H9 (cell line): Measurements from ENCODE around the gene MICAL2. TPM values are rescaled to one million over a fixed set of nuclear protein-coding genes. Genes with fewer than 3 reads are reported as not detected.

Experiments used
- DNase-seq: peaks from one replicate; pipeline ENCODE4 v3.0.0-alpha.2; 2017
- H2AFZ ChIP-seq: one replicate; pipeline ENCODE4 v1.6.1; 2013; ENCODE audit warnings: mild to moderate bottlenecking, low read length, control low read depth, moderate library complexity
- H2AK5ac ChIP-seq: 2 replicates; pipeline ENCODE4 v1.6.1; 2013; ENCODE audit warnings: low read length, control low read depth, mixed read lengths; ENCODE audit not compliant: insufficient read length
- H2BK120ac ChIP-seq: one replicate; pipeline ENCODE4 v1.6.1; 2013; ENCODE audit warnings: low read depth, mild to moderate bottlenecking, low read length, control low read depth, inconsistent platforms; ENCODE audit not compliant: poor library complexity, severe bottlenecking
- H2BK12ac ChIP-seq: 2 replicates; pipeline ENCODE4 v1.6.1; 2013; ENCODE audit warnings: low read length, control low read depth, mixed read lengths, low read depth; ENCODE audit not compliant: insufficient read length
- H2BK15ac ChIP-seq: 2 replicates; pipeline ENCODE4 v1.6.1; 2013; ENCODE audit warnings: low read depth, low read length, control low read depth
- H2BK20ac ChIP-seq: one replicate; pipeline ENCODE4 v1.6.1; 2013; ENCODE audit warnings: low read depth, mild to moderate bottlenecking, low read length, control low read depth, inconsistent platforms; ENCODE audit not compliant: poor library complexity, severe bottlenecking
- H2BK5ac ChIP-seq: 2 replicates; pipeline ENCODE4 v1.6.1; 2013; ENCODE audit warnings: low read length, control low read depth, mixed read lengths; ENCODE audit not compliant: insufficient read length
- H3K14ac ChIP-seq: 2 replicates; pipeline ENCODE4 v1.6.1; 2013; ENCODE audit warnings: low read length, control low read depth; ENCODE audit not compliant: insufficient read depth
- H3K18ac ChIP-seq: 2 replicates; pipeline ENCODE4 v1.6.1; 2013; ENCODE audit warnings: low read depth, mild to moderate bottlenecking, mixed read lengths, low read length, control low read depth; ENCODE audit not compliant: insufficient read length
- H3K23ac ChIP-seq: 2 replicates; pipeline ENCODE4 v1.6.1; 2013; ENCODE audit warnings: low read length, control low read depth, mixed read lengths, low read depth; ENCODE audit not compliant: insufficient read length
- H3K23me2 ChIP-seq: 2 replicates; pipeline ENCODE4 v1.6.1; 2013; ENCODE audit warnings: low read depth, mild to moderate bottlenecking, mixed read lengths, low read length, control low read depth; ENCODE audit not compliant: insufficient read length, poor library complexity, severe bottlenecking
- H3K27ac ChIP-seq: 2 replicates; pipeline ENCODE4 v1.5.1; 2013; ENCODE audit warnings: low read length, control low read depth, mixed read lengths, low read depth; ENCODE audit not compliant: insufficient read length
- H3K27me3 ChIP-seq: 2 replicates; pipeline ENCODE4 v1.6.1; 2013; ENCODE audit warnings: low read length, control low read depth, inconsistent platforms; ENCODE audit not compliant: insufficient read depth
- H3K4ac ChIP-seq: 2 replicates; pipeline ENCODE4 v1.6.1; 2013; ENCODE audit warnings: low read depth, mild to moderate bottlenecking, control low read depth, inconsistent platforms, low read length, moderate library complexity
- H3K4me1 ChIP-seq: 2 replicates; pipeline ENCODE4 v1.6.1; 2013; ENCODE audit warnings: low read length, control low read depth, inconsistent platforms; ENCODE audit not compliant: insufficient read depth
- H3K4me2 ChIP-seq: 2 replicates; pipeline ENCODE4 v1.6.1; 2013; ENCODE audit warnings: low read length, control low read depth, mixed read lengths; ENCODE audit not compliant: insufficient read length, insufficient read depth
- H3K56ac ChIP-seq: 2 replicates; pipeline ENCODE4 v1.6.1; 2013; ENCODE audit warnings: low read depth, mild to moderate bottlenecking, mixed read lengths, low read length, control low read depth; ENCODE audit not compliant: insufficient read length
- H3K79me1 ChIP-seq: 2 replicates; pipeline ENCODE4 v1.6.1; 2013; ENCODE audit warnings: low read depth, mild to moderate bottlenecking, moderate library complexity, low read length, control low read depth, inconsistent platforms; ENCODE audit not compliant: insufficient read depth, poor library complexity, severe bottlenecking
- H3K79me2 ChIP-seq: 2 replicates; pipeline ENCODE4 v1.6.1; 2013; ENCODE audit warnings: low read length, control low read depth, inconsistent platforms; ENCODE audit not compliant: insufficient read depth
- H3K9ac ChIP-seq: 2 replicates; pipeline ENCODE4 v1.6.1; 2013; ENCODE audit warnings: low read length, control low read depth, mixed read lengths; ENCODE audit not compliant: insufficient read length; ENCODE audit errors: extremely low read depth
- H3K9me3 ChIP-seq: one replicate; pipeline ENCODE4 v1.6.1; 2013; ENCODE audit warnings: low read depth, low read length, inconsistent platforms; ENCODE audit not compliant: control insufficient read depth
- H3T11ph ChIP-seq: one replicate; pipeline ENCODE4 v1.6.1; 2013; ENCODE audit warnings: mild to moderate bottlenecking, low read length, control low read depth, inconsistent platforms
- H4K20me1 ChIP-seq: one replicate; pipeline ENCODE4 v1.6.1; 2013; ENCODE audit not compliant: control insufficient read depth, insufficient read length, insufficient read depth
- H4K5ac ChIP-seq: 2 replicates; pipeline ENCODE4 v1.6.1; 2013; ENCODE audit warnings: low read depth, mild to moderate bottlenecking, mixed read lengths, low read length, control low read depth; ENCODE audit not compliant: insufficient read length
- H4K8ac ChIP-seq: replicated peaks from 2 replicates; pipeline ENCODE4 v1.6.1; 2013; ENCODE audit warnings: low read length, control low read depth, mixed read lengths, low read depth; ENCODE audit not compliant: insufficient read length
- H4K91ac ChIP-seq: 2 replicates; pipeline ENCODE4 v1.6.1; 2013; ENCODE audit warnings: low read depth, mild to moderate bottlenecking, moderate library complexity, mixed read lengths, low read length, control low read depth; ENCODE audit not compliant: insufficient read length
- H3K27ac Mint-ChIP-seq, 3 experiments: 2 replicates in 2 of 3; 3 replicates in 1 of 3; pipeline ENCODE4 v1.8.0; 2020 to 2021; ENCODE audit warnings: mixed read lengths in 3 of 3, mild to moderate bottlenecking in 1 of 3, moderate library complexity in 1 of 3
- H3K27me3 Mint-ChIP-seq: 2 replicates; pipeline ENCODE4 v1.8.0; 2021; ENCODE audit warnings: low read depth, mild to moderate bottlenecking, moderate library complexity, mixed read lengths
- H3K36me3 Mint-ChIP-seq, 3 experiments: 2 replicates in 2 of 3; 3 replicates in 1 of 3; pipeline ENCODE4 v1.8.0; 2020 to 2021; ENCODE audit warnings: low read depth in 3 of 3, mixed read lengths in 3 of 3; ENCODE audit not compliant: insufficient read depth in 1 of 3
- H3K4me1 Mint-ChIP-seq, 2 experiments: 2 replicates each; pipeline ENCODE4 v1.8.0; 2020; ENCODE audit warnings: mixed read lengths in 2 of 2
- H3K4me3 Mint-ChIP-seq, 2 experiments: 2 replicates in 1 of 2; 3 replicates in 1 of 2; pipeline ENCODE4 v1.8.0; 2020 to 2021; ENCODE audit warnings: mild to moderate bottlenecking in 2 of 2, mixed read lengths in 2 of 2, moderate library complexity in 1 of 2
- H3K9me3 Mint-ChIP-seq, 2 experiments: 2 replicates in 1 of 2; 3 replicates in 1 of 2; pipeline ENCODE4 v1.8.0; 2020; ENCODE audit warnings: mild to moderate bottlenecking in 2 of 2, mixed read lengths in 2 of 2, moderate library complexity in 1 of 2
- WGBS: extraction: QIAGEN DNeasy Blood & Tissue Kit; methylation state at CpG from one replicate; pipeline ENCODE4 v1.1.7; 2013; ENCODE audit warnings: missing lambda C conversion rate, low lambda C conversion rate, mixed read lengths; ENCODE audit not compliant: insufficient read length; ENCODE audit errors: extremely low coverage; 5-methylcytosine and 5-hydroxymethylcytosine counted together
- total RNA-seq: library from RNA; stranded (reverse); gene quantifications from 2 replicates; pipeline ENCODE4 v1.2.1, GENCODE V29; 2021
- TF ChIP-seq, protein P1 (sequence below): fragments of 200-600 bp; sonication (generic); conservative IDR thresholded peaks from 3 replicates; pipeline ENCODE4 v1.8.0; 2021; ENCODE audit warnings: antibody characterized with exemption, mild to moderate bottlenecking

Gene MICAL2
- total RNA-seq, 1 experiment from 2014 or later: 4.7 TPM

DNA sequence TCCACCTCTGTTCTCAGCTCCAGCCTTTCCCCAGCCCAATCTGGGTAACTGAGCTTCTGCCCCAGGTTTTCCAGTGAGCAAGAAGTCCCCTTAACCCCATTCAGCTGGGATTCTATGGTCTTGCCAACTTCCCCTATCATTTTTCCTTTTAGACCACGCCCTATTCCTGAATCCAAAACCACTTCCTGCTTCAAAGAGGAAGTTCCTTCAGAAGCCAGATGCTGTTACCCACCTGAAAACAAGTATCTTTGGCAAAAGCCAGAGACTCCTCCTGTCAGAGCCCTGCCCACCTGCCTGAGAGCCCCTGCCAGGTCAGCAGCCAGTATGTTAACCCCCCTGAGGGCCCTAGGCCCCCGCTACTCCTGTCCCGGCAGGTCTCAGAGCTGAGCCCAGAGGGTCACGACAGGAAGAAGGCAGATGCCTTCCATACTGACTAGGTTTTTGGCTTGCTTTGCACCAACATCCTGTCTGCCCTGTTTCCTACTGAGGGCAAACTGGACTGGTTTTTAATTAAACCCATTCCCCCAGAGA is 20.3 kb upstream of the MICAL2 start:
- Mint-ChIP-seq H3K36me3 (no peaks in the 10 kb centered on the region), H3K27ac (no peak overlapping the region), H3K4me1 (peaks cover 37 to 41% of the 10 kb centered on the region in 2 experiments), H3K4me3 (no peak overlapping the region), H3K27me3 (peaks cover 9% of the 10 kb centered on the region), H3K9me3 (peaks cover 0 to 2% of the 10 kb centered on the region in 2 experiments; a peak in 1 of 5 replicates)
- Histone ChIP-seq H2BK12ac (no peak overlapping the region), H3K9me3 (no peaks in the 10 kb centered on the region), H3K18ac (no peak overlapping the region), H3K4me2 (no peak overlapping the region), H3K27me3 (no peaks in the 10 kb centered on the region), H4K8ac (no peak overlapping the region), H2BK120ac (no peak overlapping the region), H2BK20ac (no peak overlapping the region), H3K79me2 (no peaks in the 10 kb centered on the region), H3K4me1 (no peaks in the 10 kb centered on the region), H3K23ac (no peak overlapping the region), H2BK5ac (no peak overlapping the region), H4K20me1 (no peaks in the 10 kb centered on the region), H4K91ac (no peak overlapping the region), H3K23me2 (no peaks in the 10 kb centered on the region), H3T11ph (no peak overlapping the region), H3K9ac (no peak overlapping the region), H3K56ac (no peak overlapping the region), H2AK5ac (no peak overlapping the region), H3K79me1 (no peaks in the 10 kb centered on the region), H4K5ac (no peak overlapping the region), H3K14ac (no peak overlapping the region), H2AFZ (no peak overlapping the region), H3K4ac (no peak overlapping the region), H3K27ac (no peak overlapping the region), H2BK15ac (no peak overlapping the region)
- TF ChIP-seq, protein P1, sequence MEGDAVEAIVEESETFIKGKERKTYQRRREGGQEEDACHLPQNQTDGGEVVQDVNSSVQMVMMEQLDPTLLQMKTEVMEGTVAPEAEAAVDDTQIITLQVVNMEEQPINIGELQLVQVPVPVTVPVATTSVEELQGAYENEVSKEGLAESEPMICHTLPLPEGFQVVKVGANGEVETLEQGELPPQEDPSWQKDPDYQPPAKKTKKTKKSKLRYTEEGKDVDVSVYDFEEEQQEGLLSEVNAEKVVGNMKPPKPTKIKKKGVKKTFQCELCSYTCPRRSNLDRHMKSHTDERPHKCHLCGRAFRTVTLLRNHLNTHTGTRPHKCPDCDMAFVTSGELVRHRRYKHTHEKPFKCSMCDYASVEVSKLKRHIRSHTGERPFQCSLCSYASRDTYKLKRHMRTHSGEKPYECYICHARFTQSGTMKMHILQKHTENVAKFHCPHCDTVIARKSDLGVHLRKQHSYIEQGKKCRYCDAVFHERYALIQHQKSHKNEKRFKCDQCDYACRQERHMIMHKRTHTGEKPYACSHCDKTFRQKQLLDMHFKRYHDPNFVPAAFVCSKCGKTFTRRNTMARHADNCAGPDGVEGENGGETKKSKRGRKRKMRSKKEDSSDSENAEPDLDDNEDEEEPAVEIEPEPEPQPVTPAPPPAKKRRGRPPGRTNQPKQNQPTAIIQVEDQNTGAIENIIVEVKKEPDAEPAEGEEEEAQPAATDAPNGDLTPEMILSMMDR: no peak
- DNase-seq: no peak
- WGBS: no CpG with 5 or more reads among the region's 4 CpGs
